ENCODE measurements around the gene TMEM156.

DNA sequence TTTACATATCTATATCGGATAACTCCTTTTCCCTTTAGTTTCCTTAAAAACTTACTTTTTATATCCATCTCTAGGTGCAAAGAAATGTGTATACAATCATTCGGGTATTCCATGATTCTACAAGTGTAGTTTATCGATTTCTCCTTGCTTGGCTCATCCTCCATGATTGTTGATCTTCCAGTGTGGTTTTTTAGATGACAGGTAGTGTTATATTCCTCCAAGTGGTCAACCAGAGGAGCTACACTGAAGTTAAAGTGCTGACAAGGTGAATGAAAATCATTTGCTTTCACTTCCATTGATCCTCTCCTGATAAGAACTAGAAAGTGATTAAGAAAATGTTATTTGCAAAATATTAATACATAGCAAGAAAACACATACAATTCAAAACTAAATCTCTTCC, 38.5 kb downstream of the TMEM156 start:
- TF ChIP-seq, protein P1, sequence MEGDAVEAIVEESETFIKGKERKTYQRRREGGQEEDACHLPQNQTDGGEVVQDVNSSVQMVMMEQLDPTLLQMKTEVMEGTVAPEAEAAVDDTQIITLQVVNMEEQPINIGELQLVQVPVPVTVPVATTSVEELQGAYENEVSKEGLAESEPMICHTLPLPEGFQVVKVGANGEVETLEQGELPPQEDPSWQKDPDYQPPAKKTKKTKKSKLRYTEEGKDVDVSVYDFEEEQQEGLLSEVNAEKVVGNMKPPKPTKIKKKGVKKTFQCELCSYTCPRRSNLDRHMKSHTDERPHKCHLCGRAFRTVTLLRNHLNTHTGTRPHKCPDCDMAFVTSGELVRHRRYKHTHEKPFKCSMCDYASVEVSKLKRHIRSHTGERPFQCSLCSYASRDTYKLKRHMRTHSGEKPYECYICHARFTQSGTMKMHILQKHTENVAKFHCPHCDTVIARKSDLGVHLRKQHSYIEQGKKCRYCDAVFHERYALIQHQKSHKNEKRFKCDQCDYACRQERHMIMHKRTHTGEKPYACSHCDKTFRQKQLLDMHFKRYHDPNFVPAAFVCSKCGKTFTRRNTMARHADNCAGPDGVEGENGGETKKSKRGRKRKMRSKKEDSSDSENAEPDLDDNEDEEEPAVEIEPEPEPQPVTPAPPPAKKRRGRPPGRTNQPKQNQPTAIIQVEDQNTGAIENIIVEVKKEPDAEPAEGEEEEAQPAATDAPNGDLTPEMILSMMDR (IDR thresholded peaks at IDR 0.05): peak; percentile 23; the same call in 1 of the 2 replicates
- TF ChIP-seq ZFX (IDR thresholded peaks at IDR 0.05; ENCODE audit: borderline replicate concordance): no peak
